D341Med (cell line): ENCODE results near the gene CACNA1E.
"Not testable (repeated sequence)": the region's sequence is repeated elsewhere in the genome, so short reads cannot be mapped to it uniquely, and the experiment has no call there.

Experiments used
- DNase-seq: peaks from one replicate; pipeline ENCODE4 v3.0.0; 2012; ENCODE audit warnings: low spot score

CACNA1E gene

GRCh38 chr1:181517181-181517875, 34.0 kb downstream of the CACNA1E start:
- no peak for DNase-seq

DNA sequence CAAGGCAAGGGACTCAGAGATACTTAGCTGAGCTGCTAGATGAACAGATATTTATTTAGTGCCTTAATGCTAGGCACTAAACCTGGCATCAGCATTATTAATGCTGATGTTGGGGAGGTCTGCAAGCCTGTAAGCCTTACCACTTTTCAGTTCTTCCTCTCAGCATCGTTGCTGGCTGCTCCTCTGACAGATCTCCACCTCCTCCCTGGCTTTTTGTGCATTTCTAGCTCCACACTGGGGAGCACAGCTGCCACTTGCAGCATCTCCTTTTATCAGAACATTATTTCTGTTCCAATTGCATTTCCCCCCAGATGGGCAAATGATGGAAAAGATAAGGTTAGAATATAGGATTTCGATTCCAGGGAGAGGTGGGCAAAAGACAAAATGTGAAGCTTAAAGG, 34.8 kb downstream of the CACNA1E start:
- no peak for DNase-seq

DNA sequence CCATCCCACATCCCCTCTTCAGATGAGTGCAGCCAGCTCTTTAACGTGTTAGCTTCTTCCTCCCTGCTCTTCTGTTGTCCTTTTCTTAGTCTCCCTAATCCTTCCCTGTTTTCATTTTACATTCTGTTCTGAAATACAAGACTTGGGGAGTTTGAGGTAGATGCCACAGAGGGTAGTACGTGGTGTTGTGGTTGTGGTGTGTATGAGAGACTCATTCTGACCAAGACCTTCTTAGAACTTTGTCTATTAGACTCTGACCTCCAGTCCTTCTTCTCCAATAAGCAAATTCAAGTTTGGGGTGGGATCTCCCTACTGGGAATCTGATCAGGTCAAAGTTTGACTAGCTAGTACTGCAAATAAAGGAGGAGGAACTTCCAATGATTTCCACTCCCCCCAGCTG, 39.5 kb downstream of the CACNA1E start:
- DNase-seq, result no peak

DNA sequence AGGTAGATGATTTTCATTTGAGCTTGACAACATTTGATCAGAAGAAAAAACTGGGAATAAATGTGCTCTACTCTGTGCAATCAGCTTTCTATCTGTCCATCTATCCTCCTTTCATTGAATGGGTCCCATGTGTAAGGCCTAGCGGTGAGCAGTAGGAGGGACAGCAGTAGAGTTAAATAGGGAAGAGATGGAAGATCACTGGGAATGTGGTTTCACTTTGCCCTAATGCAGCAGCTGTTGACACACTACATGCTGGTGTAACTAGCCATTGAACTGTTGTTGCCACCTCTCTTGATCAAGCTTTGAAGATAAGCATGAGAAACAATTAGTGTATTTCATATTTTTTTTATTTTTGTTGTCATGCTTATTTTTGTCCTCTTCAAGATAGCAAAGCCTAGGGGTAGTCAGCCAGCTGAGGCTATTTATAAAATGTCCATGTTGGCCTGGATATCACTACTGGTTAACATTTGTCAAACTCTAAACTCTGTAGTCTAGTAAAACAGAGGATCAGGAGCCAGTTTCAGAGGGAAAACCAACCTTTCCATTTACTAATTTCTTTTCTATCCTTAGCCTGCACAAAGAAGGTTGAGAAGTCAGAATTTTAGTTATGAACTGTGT, 41.9 kb downstream of the CACNA1E start:
- DNase-seq, result no peak

- not testable (repeated sequence) for DNase-seq
Observed at GRCh38 chr1:181528241-181528640, 44.9 kb downstream of the CACNA1E start.

GRCh38 chr1:181531441-181531840, 48.1 kb downstream of the CACNA1E start:
- DNase-seq, result no peak

- no peak for DNase-seq
Observed at GRCh38 chr1:181531951-181532600, 48.8 kb downstream of the CACNA1E start.

GRCh38 chr1:181538836-181539235, 55.5 kb downstream of the CACNA1E start:
- no peak for DNase-seq

DNA sequence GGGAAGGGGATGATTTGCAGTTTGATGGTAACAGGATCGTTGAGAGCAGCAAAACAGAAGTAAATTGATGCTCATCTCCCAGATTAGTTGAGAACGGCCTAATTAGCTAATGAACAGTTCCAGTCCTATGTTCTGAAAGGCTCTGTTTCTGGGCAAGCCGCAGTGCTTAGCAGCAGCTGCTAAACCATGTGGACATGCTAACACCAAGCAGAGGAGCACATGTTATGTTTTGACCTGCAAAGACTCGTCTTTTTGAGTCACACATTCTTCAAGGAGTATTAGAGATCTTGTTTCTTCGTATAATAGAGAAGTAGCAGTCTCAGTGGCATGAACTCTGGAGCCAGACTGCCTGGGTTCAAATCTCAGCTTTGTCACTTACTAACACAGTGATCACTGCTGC, 58.1 kb downstream of the CACNA1E start:
- peak; percentile 66 for DNase-seq

- DNase-seq, result no peak
Observed at GRCh38 chr1:181541947-181542346, 58.6 kb downstream of the CACNA1E start.

DNA sequence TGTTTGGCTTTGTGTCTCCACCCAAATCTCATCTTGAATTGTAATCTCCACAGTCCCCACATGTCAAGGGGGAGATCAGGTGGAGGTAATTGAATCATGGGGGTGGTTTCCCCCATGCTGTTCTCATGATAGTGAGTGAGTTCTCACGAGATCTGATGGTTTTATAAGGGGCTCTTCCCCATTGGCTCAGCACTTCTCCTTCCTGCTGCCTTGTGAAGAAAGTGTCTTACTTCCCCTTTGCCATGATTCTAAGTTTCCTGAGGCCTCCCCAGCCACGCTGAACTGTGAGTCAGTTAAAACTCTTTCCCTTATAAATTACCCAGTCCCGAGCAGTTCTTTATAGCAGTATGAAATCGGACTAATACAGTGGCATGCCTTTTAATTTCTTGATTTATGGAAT, 59.1 kb downstream of the CACNA1E start:
- not testable (repeated sequence) for DNase-seq

GRCh38 chr1:181545395-181545794, 62.1 kb downstream of the CACNA1E start:
- DNase-seq, result no peak

- no peak for DNase-seq
Observed at GRCh38 chr1:181548497-181548896, 65.2 kb downstream of the CACNA1E start.

DNA sequence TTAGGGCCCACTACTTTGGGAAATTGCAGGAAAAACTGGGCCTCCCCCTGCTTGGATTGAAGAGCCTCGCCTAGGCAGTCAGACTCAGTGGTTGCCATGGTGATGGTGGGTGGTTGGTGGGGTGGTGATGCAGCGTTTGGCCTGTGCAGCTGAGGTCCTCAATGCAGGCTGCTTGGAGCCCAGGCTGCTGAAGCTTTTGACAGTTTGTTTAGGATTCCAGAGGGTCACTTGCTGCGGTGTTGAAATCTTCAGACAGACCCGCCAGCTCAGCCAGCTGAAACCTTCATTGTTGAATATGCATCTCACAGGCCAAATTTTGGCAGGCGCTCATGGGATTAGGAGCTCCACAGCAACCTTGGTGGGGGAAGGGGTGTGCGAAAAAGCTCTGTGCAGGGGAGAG, 67.9 kb downstream of the CACNA1E start:
- DNase-seq, result no peak

- no peak for DNase-seq
Observed at GRCh38 chr1:181551754-181552153, 68.4 kb downstream of the CACNA1E start.

GRCh38 chr1:181554465-181554864, 71.1 kb downstream of the CACNA1E start:
- no peak for DNase-seq

- no peak for DNase-seq
Observed at GRCh38 chr1:181556631-181557030, 73.3 kb downstream of the CACNA1E start.

DNA sequence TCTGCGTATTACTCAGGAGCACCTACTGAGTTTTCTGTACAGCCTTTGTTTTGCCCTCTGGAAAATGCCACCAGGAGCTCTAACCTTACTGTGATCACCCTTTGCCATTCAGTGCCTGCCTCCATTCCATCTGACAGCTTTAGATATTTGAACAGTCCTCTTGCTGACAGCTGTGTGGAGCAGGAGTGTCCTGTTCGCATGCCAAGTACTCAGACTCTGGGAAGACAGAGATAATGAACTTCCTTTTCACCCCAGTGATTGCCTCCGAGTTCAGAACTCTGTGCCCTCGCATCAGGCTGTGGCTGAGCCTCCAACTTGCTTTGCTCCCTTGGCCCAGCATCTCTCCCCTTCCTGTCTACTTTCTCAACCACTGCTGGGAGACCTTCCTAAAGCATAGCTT, 74.0 kb downstream of the CACNA1E start:
- DNase-seq, result no peak

DNA sequence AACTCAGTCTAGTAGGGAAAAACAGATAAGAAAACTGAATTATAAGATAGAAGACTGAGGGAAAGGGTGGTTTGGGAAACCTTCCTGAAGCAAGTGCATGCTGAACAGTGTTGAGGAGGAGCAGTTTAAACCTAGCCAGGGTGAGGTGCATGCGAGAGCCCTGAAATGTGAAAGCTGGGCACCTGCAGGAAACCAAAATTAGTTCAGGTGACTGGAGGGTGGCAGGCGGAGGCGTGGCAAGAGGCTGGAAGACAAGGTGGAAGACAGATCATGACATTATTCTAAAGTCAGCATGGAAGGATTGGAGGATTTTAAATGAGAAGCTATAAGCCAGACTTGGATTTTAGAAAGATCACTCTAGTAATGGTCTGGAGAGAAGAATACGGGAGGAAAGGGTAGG, 75.1 kb downstream of the CACNA1E start:
- DNase-seq, result no peak

DNA sequence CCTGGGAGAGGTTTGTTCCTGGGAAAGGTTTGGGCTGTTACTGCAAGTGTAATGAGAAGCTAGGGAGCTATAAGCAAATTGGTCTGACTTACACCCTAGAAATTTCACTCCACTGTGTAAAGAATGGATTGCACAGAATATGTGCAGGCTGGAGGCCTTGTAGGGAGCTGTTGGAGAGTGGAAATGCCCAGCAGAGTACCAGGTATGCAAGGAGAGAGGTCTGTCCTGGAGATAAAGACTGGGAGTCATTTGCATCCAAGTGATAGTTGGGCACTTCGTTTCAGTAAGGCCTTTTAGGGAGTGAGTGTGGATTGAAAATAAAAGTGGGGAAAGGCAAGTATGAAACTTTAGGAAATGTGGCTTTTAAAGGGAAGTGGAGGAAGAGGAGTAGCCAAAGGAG, 75.8 kb downstream of the CACNA1E start:
- no peak for DNase-seq

- no peak for DNase-seq
Observed at GRCh38 chr1:181562395-181562794, 79.1 kb downstream of the CACNA1E start.

DNA sequence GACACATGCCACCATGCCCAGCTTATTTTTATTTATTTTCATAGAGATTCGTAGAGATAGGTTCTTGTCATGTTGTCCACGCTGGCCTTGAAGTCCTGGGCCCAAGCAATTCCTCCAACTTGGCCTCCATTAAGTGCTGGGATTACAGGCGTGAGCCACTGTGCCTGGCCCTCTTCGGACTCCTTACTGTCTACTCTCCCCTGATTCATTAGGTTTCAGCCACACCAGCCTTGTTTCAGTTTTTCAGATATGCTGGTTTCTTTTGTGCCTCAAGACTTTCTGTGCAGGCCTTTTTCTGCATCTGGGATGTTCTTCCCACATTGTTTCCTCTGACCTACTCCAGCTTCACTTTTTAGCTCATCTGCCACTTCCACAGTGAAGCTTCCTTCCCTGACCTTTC, 85.4 kb downstream of the CACNA1E start:
- DNase-seq, result no peak

- DNase-seq, result no peak
Observed at GRCh38 chr1:181577475-181577874, 94.2 kb downstream of the CACNA1E start.

GRCh38 chr1:181583598-181583997, 100.3 kb downstream of the CACNA1E start:
- DNase-seq, result no peak
